ENCODE measurements around the gene ADAMTS18.

GRCh38 chr16:77304134-77304533 lies 130.7 kb downstream of the ADAMTS18 start:
- TF ChIP-seq CTCF (IDR thresholded peaks at IDR 0.05; ENCODE audit: low read depth, low read length, missing input control) (no peak), TAF1 (conservative IDR thresholded peaks at IDR 0.05) (no peak), MAX (IDR thresholded peaks at IDR 0.05) (no peak), EGR1 (IDR thresholded peaks at IDR 0.05; ENCODE audit: low read depth in 2 of 2) (no peak), JUND (IDR thresholded peaks at IDR 0.05) (no peak), YY1 (IDR thresholded peaks at IDR 0.05) (no peak)

All from liver (tissue), 3 donors.